IPS DF 4.7 (cell line): ENCODE data around the gene EED.
"Not testable (repeated sequence)": the region's sequence is repeated elsewhere in the genome, so short reads cannot be mapped to it uniquely, and the experiment has no call there.

Experiments
- DNase-seq: peaks from one replicate; pipeline ENCODE4 v3.0.0-alpha.2; 2013; ENCODE audit warnings: low spot score; ENCODE audit errors: extremely low read depth

The EED gene

GRCh38 chr11:86218125-86219084 lies 26.1 kb upstream of the EED start:
- peak; percentile 68 for DNase-seq

DNA sequence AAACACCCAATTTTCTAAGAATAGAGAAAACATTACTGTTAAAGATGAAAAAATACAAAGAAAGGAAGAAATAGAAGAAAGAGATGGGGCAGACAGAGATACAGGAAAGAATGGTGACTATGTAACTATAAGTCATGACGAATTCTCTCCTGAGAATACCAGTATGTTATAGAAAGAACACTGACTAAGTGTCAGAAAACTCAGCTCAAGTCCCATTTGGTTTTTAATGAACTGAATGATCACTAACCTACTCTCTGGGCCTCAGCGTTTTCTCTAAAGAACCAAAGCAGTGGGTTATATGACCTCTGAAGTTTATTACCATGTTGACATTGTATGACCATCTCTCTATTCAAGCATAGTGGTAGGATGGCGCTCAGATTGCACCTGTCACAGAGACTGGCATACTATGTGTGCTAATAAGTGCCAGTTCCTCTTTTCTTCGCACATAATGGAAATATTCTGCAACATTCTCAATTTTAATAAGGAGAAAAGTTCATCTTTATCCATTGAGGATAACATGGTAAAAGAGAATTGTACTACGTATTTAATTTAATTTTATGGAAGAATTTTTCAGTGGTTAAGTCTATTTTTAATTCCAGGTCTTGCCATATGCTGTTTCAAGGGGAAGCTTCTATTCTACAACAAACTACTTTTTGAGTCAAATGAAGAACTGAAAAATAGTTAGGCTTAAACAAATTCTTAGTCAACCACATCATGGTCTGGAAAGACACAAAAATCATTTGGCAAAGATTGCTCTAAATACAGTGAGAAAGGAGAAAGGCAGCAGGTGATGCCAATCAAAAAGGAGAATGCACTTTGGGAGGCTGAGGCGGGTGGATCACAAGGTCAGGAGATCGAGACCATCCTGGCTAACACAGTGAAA lies 25.0 kb upstream of the EED start:
- DNase-seq = no peak

DNA sequence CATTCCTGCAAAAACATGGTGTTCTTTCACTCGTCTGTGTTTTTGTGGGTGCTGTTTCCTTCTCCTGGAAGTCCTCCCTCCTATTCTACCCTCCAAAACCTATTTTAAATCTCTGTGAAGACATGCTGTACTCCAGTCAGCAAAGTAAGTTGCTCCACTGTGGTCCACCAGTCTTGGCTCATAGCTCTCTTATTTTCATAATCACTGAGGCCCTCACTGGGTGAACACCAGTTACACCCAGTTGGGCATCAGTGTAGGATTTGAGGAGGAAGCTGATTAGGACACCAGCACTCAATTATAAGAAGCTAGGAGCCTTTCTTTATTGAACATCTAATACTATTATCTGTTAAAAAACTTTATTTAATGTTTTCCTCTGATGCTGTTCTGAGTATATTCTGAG lies 23.9 kb upstream of the EED start:
- no peak for DNase-seq

GRCh38 chr11:86222081-86222480 lies 22.5 kb upstream of the EED start:
- DNase-seq = no peak

DNA sequence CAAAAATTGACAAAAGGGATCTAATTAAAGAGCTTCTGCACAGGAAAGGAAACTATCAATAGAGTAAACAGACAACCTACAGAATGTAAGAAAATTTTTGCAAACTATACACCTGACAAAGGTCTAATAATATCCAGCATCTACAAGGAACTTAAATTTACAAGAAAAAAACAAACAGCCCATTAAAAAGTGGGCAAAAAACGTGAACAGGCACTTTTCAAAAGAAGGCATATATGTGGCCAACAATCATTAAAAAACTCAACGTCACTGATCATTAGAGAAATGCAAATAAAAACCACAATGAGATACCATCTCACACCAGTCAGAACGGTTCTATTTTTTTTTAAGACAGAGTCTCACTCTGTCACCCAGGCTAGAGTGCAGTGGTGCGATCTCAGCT lies 20.0 kb upstream of the EED start:
- not testable (repeated sequence) for DNase-seq

DNA sequence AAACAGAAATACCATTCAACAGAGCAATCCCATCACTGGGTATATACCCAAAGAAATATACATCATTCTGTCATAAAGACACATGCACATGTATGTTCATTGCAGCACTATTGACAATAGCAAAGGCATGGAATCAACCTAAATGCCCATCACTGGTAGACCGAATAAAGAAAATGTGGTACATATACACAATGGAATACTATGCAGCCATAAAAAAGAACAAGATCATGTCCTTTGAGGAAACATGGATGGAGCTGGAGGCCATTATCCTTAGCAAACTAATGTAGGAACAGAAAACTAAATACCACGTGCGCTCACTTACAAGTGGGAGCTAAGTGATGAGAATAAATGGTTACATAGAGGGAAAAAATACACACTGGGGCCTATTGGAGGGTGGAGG lies 19.2 kb upstream of the EED start:
- not testable (repeated sequence) for DNase-seq

DNA sequence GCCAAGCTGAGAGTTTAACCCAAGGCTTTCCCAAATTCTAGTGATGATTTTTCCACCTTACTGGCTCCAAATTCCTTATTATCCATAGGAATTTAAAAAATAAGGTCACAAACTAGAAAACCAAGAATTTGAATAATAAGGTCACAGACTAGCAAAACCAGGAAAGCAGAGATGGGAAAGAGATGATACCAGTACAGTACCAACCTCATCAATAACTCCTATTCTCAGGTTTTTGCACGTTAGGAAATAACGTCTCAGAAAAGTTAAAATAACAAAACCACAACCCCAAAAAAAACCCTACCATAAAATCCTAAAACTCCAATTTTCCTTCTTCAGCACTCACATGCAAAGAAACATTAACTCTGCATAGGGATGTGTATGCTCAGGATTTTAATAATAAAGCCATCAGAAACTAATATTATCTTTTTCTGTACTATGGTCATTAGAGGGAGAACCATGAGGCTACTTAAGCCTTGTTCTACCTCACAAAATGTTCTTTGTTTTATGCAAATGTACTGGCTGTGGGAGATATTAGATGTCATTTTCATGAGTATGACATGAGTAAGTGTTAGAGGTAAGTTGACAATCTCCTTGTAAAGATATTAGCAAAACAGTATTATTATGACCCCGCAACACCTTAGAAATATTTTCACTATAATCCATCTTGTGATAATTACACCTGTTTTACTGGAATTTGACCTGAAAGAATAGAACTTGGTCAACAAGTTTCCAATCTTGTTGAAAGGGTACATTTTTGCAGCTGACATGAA lies 16.1 kb upstream of the EED start:
- DNase-seq = no peak

DNA sequence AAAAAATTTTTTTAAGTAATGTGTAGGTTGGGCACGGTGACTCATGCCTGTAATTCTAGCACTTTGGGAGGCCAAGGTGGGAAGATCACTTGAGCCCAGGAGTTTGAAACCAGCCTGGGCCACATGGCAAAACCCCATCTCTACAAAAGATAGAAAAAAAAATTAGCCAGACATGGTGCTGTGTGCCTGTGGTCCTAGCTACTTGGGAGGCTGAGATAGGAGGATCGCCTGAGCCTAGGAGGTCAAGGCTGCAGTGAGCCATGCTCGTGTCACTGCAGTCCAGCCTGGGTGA lies 15.6 kb upstream of the EED start:
- DNase-seq = not testable (repeated sequence)

GRCh38 chr11:86230179-86230804 lies 14.3 kb upstream of the EED start:
- DNase-seq = no peak

GRCh38 chr11:86230921-86231434 lies 13.6 kb upstream of the EED start:
- DNase-seq = no peak

- DNase-seq = no peak
These were observed 12.0 kb upstream of the EED start for GRCh38 chr11:86232556-86232955.

GRCh38 chr11:86234831-86235461 lies 9.6 kb upstream of the EED start:
- no peak for DNase-seq

DNA sequence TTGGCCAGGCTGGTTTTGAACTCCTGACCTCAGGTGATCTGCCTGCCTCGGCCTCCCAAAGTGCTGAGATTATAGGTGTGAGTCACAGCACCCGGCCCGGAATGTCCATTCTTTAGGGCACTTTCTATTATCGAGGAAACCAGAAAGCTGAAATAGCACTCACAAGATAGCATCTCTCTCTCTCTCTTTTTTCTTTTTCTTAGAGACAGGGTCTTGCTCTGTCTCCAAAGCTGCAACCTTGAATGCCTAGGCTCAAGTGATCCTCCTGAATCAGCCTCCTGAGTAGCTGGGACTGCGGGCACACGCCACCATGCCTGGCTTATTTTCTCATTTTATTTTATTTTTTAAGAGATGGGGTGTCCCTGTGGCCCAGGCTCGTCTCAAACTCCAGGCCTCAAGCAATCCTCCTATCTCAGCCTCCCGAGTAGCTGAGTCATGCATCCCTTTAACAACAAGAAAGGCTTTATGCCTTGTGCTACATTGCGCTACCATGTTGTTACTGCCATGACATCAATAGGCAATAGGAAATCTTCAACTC lies 7.2 kb upstream of the EED start:
- DNase-seq = no peak

DNA sequence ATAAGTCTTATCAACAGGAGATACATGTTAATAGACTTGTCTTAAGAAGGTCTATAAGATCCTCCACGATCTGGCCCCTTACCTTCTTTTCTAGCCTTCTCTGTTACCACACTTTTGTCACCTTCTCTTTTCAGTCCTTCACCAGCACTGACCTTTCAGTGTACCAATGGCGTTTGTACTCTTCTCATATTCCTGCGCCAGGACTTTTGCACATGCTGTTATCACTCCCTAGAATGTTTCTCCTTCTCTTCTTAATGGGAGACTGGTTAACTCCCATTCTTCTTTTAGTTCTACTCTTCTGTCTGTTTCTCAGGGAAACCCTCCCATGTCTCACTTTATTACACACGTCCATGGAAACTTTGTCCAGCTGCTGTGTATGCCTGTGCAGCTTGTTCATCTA lies 4.4 kb upstream of the EED start:
- DNase-seq = no peak

- no peak for DNase-seq
These were observed 2.5 kb upstream of the EED start for GRCh38 chr11:86241956-86242535.

GRCh38 chr11:86243396-86243795 lies 1.2 kb upstream of the EED start:
- no peak for DNase-seq

- DNase-seq = peak; percentile 69
These were observed 461 bp upstream of the EED start for GRCh38 chr11:86244063-86244521.

DNA sequence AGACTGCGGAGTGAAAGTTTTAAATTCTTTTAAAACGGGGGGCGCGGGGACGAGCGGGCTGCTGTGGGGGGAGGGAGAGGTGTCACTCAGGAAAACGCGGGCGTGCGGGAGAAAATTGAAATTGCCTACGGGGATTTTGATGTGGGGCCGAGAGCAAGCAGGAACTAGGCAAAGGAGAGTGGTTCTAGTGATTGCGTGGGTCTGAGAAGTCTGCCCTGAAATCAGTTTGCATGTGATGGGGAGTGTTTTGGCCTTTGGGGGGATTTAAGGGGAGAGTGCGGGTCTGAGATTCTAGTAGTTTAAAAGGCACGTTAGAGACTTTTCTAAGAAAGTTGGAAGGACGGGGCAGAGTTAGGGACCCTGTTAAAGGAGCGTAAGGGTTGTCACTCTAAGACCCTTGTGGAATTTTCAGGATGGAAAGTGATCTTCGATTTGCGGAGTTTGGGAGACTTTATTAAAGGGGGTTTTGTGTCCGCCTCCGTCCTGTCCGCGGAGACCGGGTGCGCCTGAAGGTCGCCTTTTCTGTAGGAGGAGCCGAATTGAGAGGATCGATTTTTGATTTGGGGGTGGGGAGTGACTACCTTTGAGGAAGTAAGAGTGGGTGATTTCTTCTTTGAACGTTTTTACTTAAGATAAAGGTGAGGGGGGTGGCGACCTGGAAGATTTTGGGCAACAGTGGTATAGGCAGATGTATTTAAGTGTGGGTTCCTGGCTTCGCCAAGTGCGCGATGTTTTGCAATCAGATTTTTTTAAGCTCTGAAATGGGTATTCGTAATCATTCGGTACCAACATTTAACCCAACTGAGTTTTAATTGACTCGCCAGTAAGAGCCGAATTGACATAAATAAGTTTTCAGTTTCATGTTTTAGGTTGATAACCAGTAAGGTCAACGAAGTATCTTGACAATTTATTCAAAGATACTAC lies 1.1 kb downstream of the EED start:
- DNase-seq = no peak

- DNase-seq = no peak
These were observed 1.7 kb downstream of the EED start for GRCh38 chr11:86246293-86246675.
